Breast epithelium (tissue), 3 donors: Measurements from ENCODE around the gene BRD1.

ENCODE experiments used
- POLR2A ChIP-seq: fragments of 450-650 bp; IDR thresholded peaks from one replicate; pipeline ENCODE4 v1.6.1; 2016; ENCODE audit warnings: antibody characterized with exemption, mild to moderate bottlenecking, moderate library complexity
- POLR2AphosphoS5 ChIP-seq, 3 donors: sonication (generic); formaldehyde crosslinking; IDR thresholded peaks; one replicate each; pipeline ENCODE4 v1.6.1; 2017; ENCODE audit warnings: antibody characterized with exemption in 3 of 3
- TF ChIP-seq, protein P1 (sequence below), 3 donors: fragments of 450-650 bp; IDR thresholded peaks; one replicate each; pipeline ENCODE4 v1.5.1; 2016 to 2017; ENCODE audit warnings: antibody characterized with exemption in 3 of 3, mild to moderate bottlenecking in 3 of 3, moderate library complexity in 3 of 3

GRCh38 chr22:49736538-49736937 is 91.1 kb downstream of the BRD1 start:
- TF ChIP-seq, protein P1, sequence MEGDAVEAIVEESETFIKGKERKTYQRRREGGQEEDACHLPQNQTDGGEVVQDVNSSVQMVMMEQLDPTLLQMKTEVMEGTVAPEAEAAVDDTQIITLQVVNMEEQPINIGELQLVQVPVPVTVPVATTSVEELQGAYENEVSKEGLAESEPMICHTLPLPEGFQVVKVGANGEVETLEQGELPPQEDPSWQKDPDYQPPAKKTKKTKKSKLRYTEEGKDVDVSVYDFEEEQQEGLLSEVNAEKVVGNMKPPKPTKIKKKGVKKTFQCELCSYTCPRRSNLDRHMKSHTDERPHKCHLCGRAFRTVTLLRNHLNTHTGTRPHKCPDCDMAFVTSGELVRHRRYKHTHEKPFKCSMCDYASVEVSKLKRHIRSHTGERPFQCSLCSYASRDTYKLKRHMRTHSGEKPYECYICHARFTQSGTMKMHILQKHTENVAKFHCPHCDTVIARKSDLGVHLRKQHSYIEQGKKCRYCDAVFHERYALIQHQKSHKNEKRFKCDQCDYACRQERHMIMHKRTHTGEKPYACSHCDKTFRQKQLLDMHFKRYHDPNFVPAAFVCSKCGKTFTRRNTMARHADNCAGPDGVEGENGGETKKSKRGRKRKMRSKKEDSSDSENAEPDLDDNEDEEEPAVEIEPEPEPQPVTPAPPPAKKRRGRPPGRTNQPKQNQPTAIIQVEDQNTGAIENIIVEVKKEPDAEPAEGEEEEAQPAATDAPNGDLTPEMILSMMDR (IDR thresholded peaks at IDR 0.05) = no peak
- TF ChIP-seq POLR2A = no peak
- TF ChIP-seq POLR2AphosphoS5 (IDR thresholded peaks at IDR 0.05) = no peak
